PC-9 (cell line): Measurements from ENCODE around the gene SMIM22. TPM values are rescaled to one million over a fixed set of nuclear protein-coding genes. Genes with fewer than 3 reads are reported as not detected.

Source experiments
- BruUV-seq: library from RNA; stranded (reverse); fragments of 400-500 nt; replicated peaks from 2 replicates; lab custom pipeline; 2021; lab: Mats Ljungman, UMichigan
- CTCF ChIA-PET: fragments of 300-600 bp; sonication (Branson Sonifier 250); formaldehyde crosslinking; loops from one replicate; lab custom pipeline; 2022; ENCODE audit warnings: antibody characterized with exemption; lab: Charles Lee
- POLR2A ChIA-PET: fragments of 300-600 bp; sonication (Branson Sonifier 250); formaldehyde crosslinking; loops from one replicate; lab custom pipeline; 2022; ENCODE audit warnings: antibody characterized with exemption; ENCODE audit not compliant: unreplicated experiment; lab: Charles Lee
- DNase-seq, 2 experiments: peaks; one replicate each; pipeline versions ENCODE4 v3.0.0 to v3.0.0-alpha.2; 2015 to 2022; ENCODE audit warnings: mixed read lengths in 1 of 2
- H2AFZ ChIP-seq: fragments of 200-600 bp; sonication (generic); 2 replicates; pipeline ENCODE4 v1.8.1; 2017; ENCODE audit warnings: antibody characterized with exemption
- H3F3A ChIP-seq: fragments of 200-600 bp; sonication (generic); 2 replicates; pipeline ENCODE4 v1.8.1; 2017; ENCODE audit warnings: antibody characterized with exemption, mild to moderate bottlenecking, low read depth; ENCODE audit not compliant: insufficient read depth
- H3K27ac ChIP-seq: fragments of 200-600 bp; sonication (generic); 2 replicates; pipeline ENCODE4 v1.6.1; 2016; ENCODE audit warnings: mixed run types
- H3K27me3 ChIP-seq: fragments of 200-600 bp; sonication (generic); 2 replicates; pipeline ENCODE4 v1.6.1; 2016; ENCODE audit warnings: low read depth, mixed run types; ENCODE audit not compliant: insufficient read depth
- H3K36me3 ChIP-seq: fragments of 200-600 bp; sonication (generic); 2 replicates; pipeline ENCODE4 v1.6.1; 2016; ENCODE audit warnings: low read depth, mixed run types
- H3K4me1 ChIP-seq: fragments of 200-600 bp; sonication (generic); replicated peaks from 2 replicates; pipeline ENCODE4 v1.6.1; 2016; ENCODE audit warnings: mixed run types; ENCODE audit not compliant: insufficient read depth
- H3K4me2 ChIP-seq: fragments of 200-600 bp; sonication (generic); 2 replicates; pipeline ENCODE4 v1.6.1; 2017; ENCODE audit warnings: mixed run types
- H3K4me3 ChIP-seq: fragments of 200-600 bp; sonication (generic); 2 replicates; pipeline ENCODE4 v1.6.1; 2016; ENCODE audit warnings: mixed run types
- H3K79me2 ChIP-seq: fragments of 200-600 bp; sonication (generic); 2 replicates; pipeline ENCODE4 v1.6.1; 2017; ENCODE audit warnings: low read depth, mixed run types
- H3K9me2 ChIP-seq: fragments of 200-600 bp; sonication (generic); 2 replicates; pipeline ENCODE4 v1.8.1; 2017; ENCODE audit warnings: mild to moderate bottlenecking; ENCODE audit not compliant: insufficient read depth
- H3K9me3 ChIP-seq: fragments of 200-600 bp; sonication (generic); 2 replicates; pipeline ENCODE4 v1.8.1; 2016; ENCODE audit warnings: low read depth; ENCODE audit not compliant: insufficient read depth
- H4K20me1 ChIP-seq: fragments of 200-600 bp; sonication (generic); 2 replicates; pipeline ENCODE4 v1.8.1; 2017; ENCODE audit not compliant: insufficient read depth
- EZH2 ChIP-seq: fragments of 200-600 bp; sonication (generic); IDR thresholded peaks from 2 replicates; pipeline ENCODE4 v1.8.0; 2017; ENCODE audit warnings: antibody characterized with exemption, low read depth
- intact Hi-C: fragments of 100-400 bp; cut with micrococcal nuclease; formaldehyde crosslinking; loops from one replicate; pipeline ENCODE4 v1.10.0; 2022; ENCODE audit not compliant: unreplicated experiment
- total RNA-seq: library from RNA; stranded (reverse); gene quantifications from 2 replicates; pipeline ENCODE4 v1.2.3, GENCODE V29; 2021
- TF ChIP-seq, protein P1 (sequence below): fragments of 200-600 bp; sonication (generic); conservative IDR thresholded peaks from 2 replicates; pipeline ENCODE4 v1.6.1; 2017; ENCODE audit warnings: mixed run types, antibody characterized with exemption, mild to moderate bottlenecking, moderate library complexity

Gene SMIM22
- total RNA-seq, 1 experiment from 2014 or later, result 134 TPM

DNA sequence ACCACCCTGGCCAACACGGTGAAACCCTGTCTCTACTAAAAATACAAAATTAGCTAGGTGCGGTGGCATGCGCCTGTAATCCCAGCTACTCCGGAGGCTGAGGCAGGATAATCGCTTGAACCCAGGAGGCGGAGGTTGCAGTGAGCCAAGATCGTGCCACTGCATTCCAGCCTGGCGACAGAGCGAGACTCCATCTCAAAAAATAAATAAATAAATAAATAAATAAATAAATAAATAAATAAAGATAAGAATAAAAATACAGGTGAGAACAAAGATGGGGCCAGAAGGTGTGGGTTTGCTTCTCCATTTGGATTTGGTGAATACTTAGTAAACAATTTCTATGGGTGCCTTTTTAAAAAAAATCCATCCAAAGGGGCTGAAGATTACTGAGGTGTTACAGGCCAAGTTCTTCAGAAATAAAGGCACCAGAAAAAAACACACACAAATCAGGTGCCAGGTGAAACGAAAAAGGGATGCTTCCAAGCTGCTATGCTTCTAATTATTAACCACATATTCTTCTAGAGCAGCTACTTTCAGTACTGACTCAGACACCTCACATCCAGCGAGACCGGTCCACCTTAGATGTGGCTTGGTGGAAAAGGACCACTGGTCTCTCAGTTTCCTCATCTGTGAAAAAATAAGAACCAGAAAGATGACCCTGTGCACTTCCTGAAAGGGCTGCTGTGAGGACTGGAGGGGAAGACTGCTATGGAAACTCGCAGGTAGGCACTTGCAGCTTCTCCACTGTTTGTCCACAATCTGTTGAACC is 42.7 kb downstream of the SMIM22 start:
- H3K4me1 ChIP-seq, result no peaks in the 10 kb centered on the region
- no peak overlapping the region for H3K4me3 ChIP-seq
- H3K79me2 ChIP-seq, result peaks cover 6% of the 10 kb centered on the region; the same call in 1 of the 2 replicates
- H3K36me3 ChIP-seq, result peaks cover 50% of the 10 kb centered on the region
- H3K4me2 ChIP-seq, result no peak overlapping the region
- BruUV-seq, result no TSS peak
- ChIA-PET POLR2A (no interaction called here), CTCF (no interaction called here)
- H3K27me3 ChIP-seq, result no peaks in the 10 kb centered on the region
- H4K20me1 ChIP-seq, result peaks cover 12% of the 10 kb centered on the region
- intact Hi-C loops, result no loop called here
- no peaks in the 10 kb centered on the region for H3K9me2 ChIP-seq
- peaks cover 26% of the 10 kb centered on the region; the same call in 1 of the 2 replicates for H3F3A ChIP-seq
- no peak for DNase-seq
- no peak overlapping the region for H3K27ac ChIP-seq
- no peak for TF ChIP-seq EZH2
- TF ChIP-seq, protein P1, sequence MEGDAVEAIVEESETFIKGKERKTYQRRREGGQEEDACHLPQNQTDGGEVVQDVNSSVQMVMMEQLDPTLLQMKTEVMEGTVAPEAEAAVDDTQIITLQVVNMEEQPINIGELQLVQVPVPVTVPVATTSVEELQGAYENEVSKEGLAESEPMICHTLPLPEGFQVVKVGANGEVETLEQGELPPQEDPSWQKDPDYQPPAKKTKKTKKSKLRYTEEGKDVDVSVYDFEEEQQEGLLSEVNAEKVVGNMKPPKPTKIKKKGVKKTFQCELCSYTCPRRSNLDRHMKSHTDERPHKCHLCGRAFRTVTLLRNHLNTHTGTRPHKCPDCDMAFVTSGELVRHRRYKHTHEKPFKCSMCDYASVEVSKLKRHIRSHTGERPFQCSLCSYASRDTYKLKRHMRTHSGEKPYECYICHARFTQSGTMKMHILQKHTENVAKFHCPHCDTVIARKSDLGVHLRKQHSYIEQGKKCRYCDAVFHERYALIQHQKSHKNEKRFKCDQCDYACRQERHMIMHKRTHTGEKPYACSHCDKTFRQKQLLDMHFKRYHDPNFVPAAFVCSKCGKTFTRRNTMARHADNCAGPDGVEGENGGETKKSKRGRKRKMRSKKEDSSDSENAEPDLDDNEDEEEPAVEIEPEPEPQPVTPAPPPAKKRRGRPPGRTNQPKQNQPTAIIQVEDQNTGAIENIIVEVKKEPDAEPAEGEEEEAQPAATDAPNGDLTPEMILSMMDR, result no peak
- no peaks in the 10 kb centered on the region for H3K9me3 ChIP-seq
- no peak overlapping the region for H2AFZ ChIP-seq

DNA sequence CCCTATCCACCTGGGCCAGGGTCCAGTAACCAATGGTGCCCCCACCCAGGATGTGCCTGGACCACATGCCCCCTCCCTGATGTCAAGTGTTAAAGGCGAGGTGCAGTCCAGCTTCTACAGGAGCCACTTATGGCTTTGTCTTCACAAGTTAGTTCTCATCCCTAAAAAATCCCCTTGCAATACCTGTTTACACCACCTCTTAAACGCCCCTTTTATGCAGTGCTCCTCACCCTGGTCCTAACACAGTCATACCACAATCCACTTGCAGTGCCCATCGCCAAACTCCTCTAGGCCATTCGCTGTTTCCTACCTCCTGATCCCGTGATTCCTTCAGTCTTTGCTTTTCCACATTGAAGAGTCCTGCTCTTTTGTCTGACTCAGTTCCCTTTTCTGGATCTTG is 44.8 kb downstream of the SMIM22 start:
- no peaks in the 10 kb centered on the region for H3K27me3 ChIP-seq
- H3K4me3 ChIP-seq, result no peak overlapping the region
- no peaks in the 10 kb centered on the region for H3K9me2 ChIP-seq
- H3K4me1 ChIP-seq, result no peaks in the 10 kb centered on the region
- intact Hi-C loops, result no loop called here
- no peak overlapping the region for H2AFZ ChIP-seq
- no peak overlapping the region for H3K4me2 ChIP-seq
- TF ChIP-seq EZH2, result no peak
- TF ChIP-seq, protein P1, result no peak
- H3K9me3 ChIP-seq, result no peaks in the 10 kb centered on the region
- BruUV-seq, result no TSS peak
- peaks cover 5% of the 10 kb centered on the region for H4K20me1 ChIP-seq
- peaks cover 19% of the 10 kb centered on the region for H3K79me2 ChIP-seq
- DNase-seq, result no peak
- no peak overlapping the region for H3K27ac ChIP-seq
- peaks cover 46% of the 10 kb centered on the region for H3K36me3 ChIP-seq
- peaks cover 37% of the 10 kb centered on the region; the same call in 1 of the 2 replicates for H3F3A ChIP-seq
- CTCF ChIA-PET, result no interaction called here
- POLR2A ChIA-PET, result no interaction called here

DNA sequence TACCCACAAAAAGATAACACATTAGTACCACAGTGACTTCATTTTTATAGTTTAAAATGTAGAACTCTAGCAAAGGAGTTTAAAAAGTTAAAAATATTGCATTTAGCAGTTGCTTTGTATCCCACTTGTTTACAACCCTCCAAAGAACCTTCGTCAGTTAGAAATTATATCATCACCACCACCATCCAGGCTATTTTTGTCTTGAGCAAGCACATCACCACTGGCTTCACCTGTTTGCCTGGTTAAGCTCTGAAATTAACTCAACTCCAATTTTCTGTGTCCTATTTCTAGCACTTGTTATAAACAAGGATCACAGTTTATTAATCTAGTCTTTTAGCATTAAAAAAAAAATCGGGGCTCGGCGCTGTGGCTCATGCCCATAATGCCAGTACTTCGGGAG is 45.8 kb downstream of the SMIM22 start:
- H3K4me1 ChIP-seq, result peaks cover 8% of the 10 kb centered on the region
- H3F3A ChIP-seq, result peaks cover 40% of the 10 kb centered on the region; the same call in 1 of the 2 replicates
- no peaks in the 10 kb centered on the region for H3K9me2 ChIP-seq
- TF ChIP-seq, protein P1, result no peak
- no peak for TF ChIP-seq EZH2
- BruUV-seq, result no TSS peak
- ChIA-PET CTCF (no interaction called here), POLR2A (no interaction called here)
- no peaks in the 10 kb centered on the region for H3K9me3 ChIP-seq
- no peak for DNase-seq
- H3K27ac ChIP-seq, result no peak overlapping the region
- H3K79me2 ChIP-seq, result peaks cover 30% of the 10 kb centered on the region
- H2AFZ ChIP-seq, result no peak overlapping the region
- no peak overlapping the region for H3K4me2 ChIP-seq
- peaks cover 46% of the 10 kb centered on the region for H3K36me3 ChIP-seq
- no peaks in the 10 kb centered on the region for H3K27me3 ChIP-seq
- no peak overlapping the region for H3K4me3 ChIP-seq
- H4K20me1 ChIP-seq, result peaks cover 13% of the 10 kb centered on the region; the same call in 1 of the 2 replicates
- intact Hi-C loops, result no loop called here

Other genes with a start within 250 kb of the SMIM22 start
- gene C16orf96, start 239.0 kb upstream of the SMIM22 start, total RNA-seq, result 0.13 and 0.15 TPM in 2 replicates
- gene UBALD1, start 180.5 kb upstream of the SMIM22 start, total RNA-seq, result 58.4 and 68.7 TPM in 2 replicates
- gene MGRN1, start 170.5 kb upstream of the SMIM22 start, total RNA-seq, result 67.9 and 70.4 TPM in 2 replicates
- gene NUDT16L1, start 101.8 kb upstream of the SMIM22 start, total RNA-seq, result 25.7 and 37.5 TPM in 2 replicates
- gene ANKS3, start 61.1 kb upstream of the SMIM22 start, total RNA-seq, result 32.8 and 35.0 TPM in 2 replicates
- 1.8 and 2.4 TPM in 2 replicates for gene DNAAF8, start 60.8 kb upstream of the SMIM22 start, total RNA-seq
- 28.8 and 29.2 TPM in 2 replicates for gene ZNF500, start 28.2 kb upstream of the SMIM22 start, total RNA-seq
- not detected in 2 replicates for gene SEPTIN12, start 7.0 kb upstream of the SMIM22 start, total RNA-seq
- gene ROGDI, start 7.3 kb downstream of the SMIM22 start, total RNA-seq, result 40.8 and 45.2 TPM in 2 replicates
- 97.5 and 135 TPM in 2 replicates for gene GLYR1, start 51.9 kb downstream of the SMIM22 start, total RNA-seq
- 42.7 and 44.1 TPM in 2 replicates for gene UBN1, start 52.1 kb downstream of the SMIM22 start, total RNA-seq
- 184 and 187 TPM in 2 replicates for gene PPL, start 141.8 kb downstream of the SMIM22 start, total RNA-seq
- gene SEC14L5, start 163.0 kb downstream of the SMIM22 start, total RNA-seq, result 1.1 and 1.8 TPM in 2 replicates
- gene NAGPA, start 238.6 kb downstream of the SMIM22 start, total RNA-seq, result 20.6 and 31.2 TPM in 2 replicates